Naive B cell (primary cell): Measurements from ENCODE around the gene PON3. TPM values are rescaled to one million over a fixed set of nuclear protein-coding genes. Genes with fewer than 3 reads are reported as not detected.
"Not testable (repeated sequence)": the region's sequence is repeated elsewhere in the genome, so short reads cannot be mapped to it uniquely, and the experiment has no call there.

ENCODE experiments used
- ATAC-seq, 2 donors: fragments of 150-1000 bp; cut with Tn5 transposase; 2 replicates each; pipeline ENCODE4 v1.10.0; 2021; ENCODE audit warnings: low read depth in 2 of 2, mild to moderate bottlenecking in 2 of 2, moderate library complexity in 2 of 2
- DNase-seq: peaks from one replicate; pipeline ENCODE4 v3.0.0; 2022
- H3K27ac Mint-ChIP-seq, 6 donors: one replicate each; pipeline ENCODE4 v1.8.0; 2020 to 2022; ENCODE audit warnings: mild to moderate bottlenecking in 6 of 6, mixed read lengths in 6 of 6, moderate library complexity in 5 of 6, inconsistent platforms in 2 of 6
- H3K27me3 Mint-ChIP-seq, 3 donors: one replicate each; pipeline ENCODE4 v1.8.0; 2021 to 2022; ENCODE audit warnings: mixed read lengths in 3 of 3, mild to moderate bottlenecking in 1 of 3
- H3K36me3 Mint-ChIP-seq, 2 donors: one replicate each; pipeline ENCODE4 v1.8.0; 2020 to 2022; ENCODE audit warnings: mixed read lengths in 2 of 2, inconsistent platforms in 1 of 2, mild to moderate bottlenecking in 1 of 2
- H3K4me1 Mint-ChIP-seq, 3 donors: one replicate each; pipeline ENCODE4 v1.8.0; 2020 to 2022; ENCODE audit warnings: mixed read lengths in 3 of 3, inconsistent platforms in 1 of 3, mild to moderate bottlenecking in 1 of 3, moderate library complexity in 1 of 3
- H3K4me3 Mint-ChIP-seq, 8 donors: one replicate each; pipeline ENCODE4 v1.8.0; 2020 to 2022; ENCODE audit warnings: mild to moderate bottlenecking in 8 of 8, mixed read lengths in 8 of 8, moderate library complexity in 8 of 8, inconsistent platforms in 2 of 8
- H3K9me3 Mint-ChIP-seq, 7 donors: one replicate each; pipeline ENCODE4 v1.8.0; 2020 to 2022; ENCODE audit warnings: mixed read lengths in 7 of 7, mild to moderate bottlenecking in 5 of 7, inconsistent platforms in 2 of 7, moderate library complexity in 1 of 7
- polyA plus RNA-seq, 6 donors: library from polyadenylated mRNA; unstranded; fragments of 300-500 nt; fragmentation: Illumina TruSeq; gene quantifications; one replicate each; pipeline ENCODE4 v1.2.3, GENCODE V29; 2021; ENCODE audit warnings: low read depth in 6 of 6

PON3 gene
- polyA plus RNA-seq, 6 donors from 2014 or later: not detected

DNA sequence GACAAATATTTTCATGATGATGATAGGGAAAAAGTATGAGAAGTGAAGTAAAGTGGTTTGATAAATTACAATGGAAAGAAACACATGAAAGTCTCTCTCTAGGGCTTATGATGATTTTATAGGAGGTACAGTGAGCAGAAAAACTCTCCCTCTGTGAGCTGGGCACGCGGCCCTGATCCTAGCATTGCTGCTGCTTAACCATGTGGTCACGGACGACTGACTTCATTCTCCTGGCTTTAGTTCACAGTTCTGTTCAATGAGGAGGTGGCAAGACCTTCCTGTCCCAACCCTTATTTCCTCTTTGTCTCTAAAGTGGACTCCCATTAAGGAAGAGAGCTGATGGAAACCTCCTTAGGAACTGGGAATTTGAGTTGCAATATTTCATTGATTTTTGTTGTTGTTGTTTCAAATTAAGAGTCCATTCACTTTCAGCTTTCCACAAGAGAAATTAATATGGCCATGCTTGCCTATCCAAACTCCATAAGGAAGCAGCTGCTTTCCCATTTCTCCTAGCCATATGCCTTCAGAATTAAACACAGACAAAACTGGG, 8.2 kb upstream of the PON3 start:
- no peak overlapping the region for H3K27ac Mint-ChIP-seq

DNA sequence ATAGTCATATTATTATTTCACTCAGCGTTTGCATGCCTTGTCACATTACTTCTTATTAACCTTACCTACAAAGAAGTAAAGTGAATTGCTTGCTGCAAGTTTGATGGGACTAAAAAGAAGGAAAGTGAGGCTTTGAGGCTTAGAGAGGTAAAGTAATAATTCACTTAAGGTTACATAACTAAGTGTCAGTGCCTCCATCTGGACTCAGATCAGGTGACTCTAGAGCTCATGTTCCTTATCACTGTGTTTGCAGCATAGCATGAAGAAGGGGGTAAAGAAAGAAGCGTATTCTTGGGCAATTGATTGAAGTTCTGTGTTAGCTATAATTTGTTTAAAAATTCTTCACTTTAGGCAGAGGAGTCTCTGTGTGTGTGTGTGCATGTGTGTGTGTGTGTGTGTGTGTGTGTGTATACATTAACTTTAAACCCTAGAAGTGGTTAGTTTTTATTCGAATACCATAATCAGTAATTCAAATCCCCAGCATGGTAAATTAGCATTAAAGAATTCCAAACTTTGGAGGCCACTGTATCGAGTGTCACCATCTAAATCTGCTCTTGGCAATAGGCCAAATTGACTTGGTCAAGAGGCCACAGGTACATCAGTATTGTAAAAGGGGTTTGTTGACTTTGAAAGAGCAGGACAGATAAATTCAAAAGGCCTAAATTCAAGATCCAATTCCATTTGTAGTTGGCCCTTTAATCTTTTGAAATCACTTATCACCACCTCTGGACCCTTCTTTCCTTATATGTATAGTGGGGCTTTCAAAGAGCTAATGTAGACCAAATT, 2.2 kb upstream of the PON3 start:
- Mint-ChIP-seq H3K4me1 (peaks cover 0 to 7% (median 6%) of the 10 kb centered on the region in 3 donors), H3K27ac (no peak overlapping the region), H3K4me3 (no peak overlapping the region), H3K27me3 (peaks cover 22 to 45% (median 38%) of the 10 kb centered on the region in 3 donors), H3K9me3 (no peaks in the 10 kb centered on the region), H3K36me3 (no peaks in the 10 kb centered on the region)
- no peak for ATAC-seq
- DNase-seq: no peak

More for the DNA sequence above, 8.2 kb upstream of the PON3 start:
- H3K4me1 Mint-ChIP-seq: no peaks in the 10 kb centered on the region
- no peak for DNase-seq
- no peak for ATAC-seq
- no peak overlapping the region for H3K4me3 Mint-ChIP-seq
- H3K27me3 Mint-ChIP-seq: peaks cover 0 to 7% (median 0%) of the 10 kb centered on the region in 3 donors
- H3K9me3 Mint-ChIP-seq: no peaks in the 10 kb centered on the region
- H3K36me3 Mint-ChIP-seq: peaks cover 0 to 12% of the 10 kb centered on the region in 2 donors

DNA sequence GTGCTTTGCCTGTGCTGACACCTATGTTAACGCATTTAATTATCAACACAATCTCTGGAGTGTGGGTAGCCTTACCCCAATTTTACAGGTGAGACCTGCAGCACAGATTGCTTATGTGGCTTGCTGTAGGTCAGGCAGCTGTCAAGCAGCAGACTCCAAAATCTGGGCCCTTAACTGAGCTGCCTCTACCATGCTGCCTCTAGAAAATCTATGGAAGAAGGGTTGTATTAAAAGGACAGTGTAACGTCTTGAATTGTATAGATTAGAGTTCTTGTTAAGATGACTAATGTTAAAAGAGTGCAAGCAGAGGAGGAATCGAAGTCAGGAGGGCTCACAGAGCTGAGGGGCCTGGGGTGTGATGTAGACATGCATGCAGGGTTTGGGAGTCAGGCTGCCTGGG, 1.2 kb upstream of the PON3 start:
- peaks cover 25 to 53% (median 43%) of the 10 kb centered on the region in 3 donors for H3K27me3 Mint-ChIP-seq

DNA sequence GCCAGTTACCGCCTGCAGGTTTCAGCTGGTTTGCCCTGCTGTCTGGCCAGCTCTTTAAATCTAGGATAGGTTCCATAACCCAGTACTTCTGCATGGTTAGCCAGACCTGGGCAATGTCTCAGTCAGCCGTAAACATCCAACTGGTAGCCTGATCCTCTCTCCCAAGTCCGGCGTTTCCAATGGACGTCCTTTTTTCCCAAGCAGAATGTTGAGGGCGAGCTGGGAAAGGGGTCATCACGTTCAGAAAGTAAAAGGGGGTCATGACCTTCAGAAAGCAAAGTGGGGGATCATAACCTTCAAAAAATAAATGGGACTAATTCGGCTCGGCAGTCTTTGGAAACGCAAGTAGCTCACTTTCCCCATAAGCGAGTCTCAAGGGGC, 430 bp downstream of the PON3 start:
- Mint-ChIP-seq H3K27ac (no peak overlapping the region), H3K27me3 (peaks cover 36 to 60% (median 43%) of the 10 kb centered on the region in 3 donors), H3K4me3 (peak overlapping the region; percentile 30 to 85 (median 76)), H3K36me3 (no peaks in the 10 kb centered on the region), H3K4me1 (peaks cover 0 to 7% (median 6%) of the 10 kb centered on the region in 3 donors), H3K9me3 (no peaks in the 10 kb centered on the region)
- DNase-seq: no peak
- no peak for ATAC-seq

More for the DNA sequence above, 1.2 kb upstream of the PON3 start:
- ATAC-seq (no peak), DNase-seq (no peak)
- Mint-ChIP-seq H3K4me3 (peak overlapping the region in 3 of 8 donors; percentile 49 to 75 (median 60)), H3K36me3 (no peaks in the 10 kb centered on the region), H3K9me3 (no peaks in the 10 kb centered on the region), H3K4me1 (peaks cover 0 to 7% (median 6%) of the 10 kb centered on the region in 3 donors), H3K27ac (peak overlapping the region in 1 of 6 donors; percentile 6)

DNA sequence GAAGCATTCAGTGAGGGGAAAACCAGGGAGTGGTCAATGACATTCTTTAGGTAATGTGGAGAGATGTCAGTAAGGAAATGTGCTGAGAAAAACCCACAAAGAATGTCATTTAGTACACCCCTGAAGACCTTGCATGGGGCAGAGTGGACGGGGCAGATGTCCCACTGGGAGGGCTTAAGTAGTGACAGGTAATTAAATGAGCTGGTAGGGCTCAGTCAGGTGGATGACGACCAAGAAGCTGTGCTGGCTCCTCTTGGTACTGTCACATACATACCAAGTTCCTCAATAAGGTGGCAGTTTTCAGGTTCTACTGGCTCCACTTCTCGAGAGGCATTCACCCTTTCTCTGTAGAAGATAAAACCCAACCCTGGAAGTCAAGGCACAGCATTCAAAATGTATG, 1.8 kb downstream of the PON3 start:
- Mint-ChIP-seq H3K36me3 (no peaks in the 10 kb centered on the region), H3K27ac (no peak overlapping the region), H3K9me3 (no peaks in the 10 kb centered on the region), H3K27me3 (peaks cover 41 to 53% (median 43%) of the 10 kb centered on the region in 3 donors), H3K4me1 (peaks cover 0 to 7% (median 6%) of the 10 kb centered on the region in 3 donors), H3K4me3 (no peak overlapping the region)
- ATAC-seq (no peak), DNase-seq (no peak)

DNA sequence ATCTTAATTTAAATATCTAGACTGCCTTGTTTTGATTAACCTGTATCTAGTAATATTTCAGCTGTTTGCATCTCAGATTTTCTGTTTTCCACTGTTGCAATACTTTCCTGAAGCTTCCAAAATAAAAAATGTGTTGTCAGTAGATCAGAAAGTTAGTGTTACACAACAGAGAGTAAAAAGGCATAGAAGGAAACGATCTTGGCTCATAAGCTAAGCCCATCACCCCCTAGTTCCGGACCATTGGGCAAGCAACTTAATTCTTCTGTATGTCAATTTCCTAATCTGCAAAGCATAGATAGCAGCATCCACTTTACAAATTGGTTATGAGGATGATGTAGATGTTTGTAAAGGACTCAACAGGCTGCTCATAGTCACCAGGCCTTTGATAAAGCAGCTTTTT, 4.4 kb downstream of the PON3 start:
- peaks cover 28 to 42% (median 35%) of the 10 kb centered on the region in 3 donors for H3K27me3 Mint-ChIP-seq
- H3K4me1 Mint-ChIP-seq: peaks cover 0 to 6% (median 5%) of the 10 kb centered on the region in 3 donors
- H3K36me3 Mint-ChIP-seq: no peaks in the 10 kb centered on the region
- DNase-seq (no peak), ATAC-seq (no peak)
- peaks cover 0 to 15% (median 8%) of the 10 kb centered on the region in 7 donors for H3K9me3 Mint-ChIP-seq
- no peak overlapping the region for H3K27ac Mint-ChIP-seq
- no peak overlapping the region for H3K4me3 Mint-ChIP-seq

DNA sequence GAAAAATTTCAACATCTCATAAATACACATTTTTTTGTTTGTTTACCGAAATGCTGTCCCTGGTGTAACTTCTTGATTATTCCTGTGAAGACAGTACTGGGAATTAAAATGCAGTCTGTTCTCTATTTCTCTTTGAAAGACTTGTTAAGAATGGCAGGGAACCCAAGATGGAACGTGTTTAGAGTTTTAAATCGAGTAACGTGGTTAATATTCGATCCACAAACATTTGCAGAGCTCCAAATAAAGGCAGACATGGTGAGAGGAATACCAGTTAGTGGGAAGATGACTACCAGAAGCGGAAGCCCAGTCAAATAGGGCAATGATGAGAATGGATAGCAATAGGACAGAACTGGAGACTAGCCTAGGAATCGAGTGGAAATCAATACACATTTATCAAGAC, 6.7 kb downstream of the PON3 start:
- ATAC-seq: no peak
- DNase-seq: no peak
- Mint-ChIP-seq H3K36me3 (no peaks in the 10 kb centered on the region), H3K4me3 (no peak overlapping the region), H3K27me3 (peaks cover 28 to 44% (median 35%) of the 10 kb centered on the region in 3 donors), H3K27ac (no peak overlapping the region), H3K4me1 (no peaks in the 10 kb centered on the region), H3K9me3 (peaks cover 4 to 17% (median 10%) of the 10 kb centered on the region in 7 donors)

DNA sequence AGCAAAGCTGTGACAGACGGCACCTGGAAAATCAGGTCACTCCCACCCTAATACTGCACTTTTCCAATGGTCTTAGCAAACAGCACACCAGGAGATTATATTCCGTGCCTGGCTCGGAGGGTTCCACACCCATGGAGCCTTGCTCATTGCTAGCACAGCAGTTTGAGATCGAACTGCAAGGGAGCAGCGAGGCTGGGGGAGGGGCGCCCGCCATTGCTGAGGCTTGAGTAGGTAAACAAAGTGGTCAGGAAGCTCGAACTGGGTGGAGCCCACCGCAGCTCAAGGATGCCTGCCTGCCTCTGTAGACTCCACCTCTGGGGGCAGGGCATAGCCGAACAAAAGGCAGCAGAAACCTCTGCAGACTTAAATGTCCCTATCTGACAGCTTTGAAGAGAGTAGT, 16.7 kb downstream of the PON3 start:
- H3K9me3 Mint-ChIP-seq: peaks cover 8 to 34% (median 10%) of the 10 kb centered on the region in 7 donors
- not testable (repeated sequence) for ATAC-seq, H3K36me3 Mint-ChIP-seq, H3K27ac Mint-ChIP-seq, DNase-seq, H3K4me1 Mint-ChIP-seq, H3K4me3 Mint-ChIP-seq
- H3K27me3 Mint-ChIP-seq: peaks cover 13 to 42% (median 27%) of the 10 kb centered on the region in 3 donors

DNA sequence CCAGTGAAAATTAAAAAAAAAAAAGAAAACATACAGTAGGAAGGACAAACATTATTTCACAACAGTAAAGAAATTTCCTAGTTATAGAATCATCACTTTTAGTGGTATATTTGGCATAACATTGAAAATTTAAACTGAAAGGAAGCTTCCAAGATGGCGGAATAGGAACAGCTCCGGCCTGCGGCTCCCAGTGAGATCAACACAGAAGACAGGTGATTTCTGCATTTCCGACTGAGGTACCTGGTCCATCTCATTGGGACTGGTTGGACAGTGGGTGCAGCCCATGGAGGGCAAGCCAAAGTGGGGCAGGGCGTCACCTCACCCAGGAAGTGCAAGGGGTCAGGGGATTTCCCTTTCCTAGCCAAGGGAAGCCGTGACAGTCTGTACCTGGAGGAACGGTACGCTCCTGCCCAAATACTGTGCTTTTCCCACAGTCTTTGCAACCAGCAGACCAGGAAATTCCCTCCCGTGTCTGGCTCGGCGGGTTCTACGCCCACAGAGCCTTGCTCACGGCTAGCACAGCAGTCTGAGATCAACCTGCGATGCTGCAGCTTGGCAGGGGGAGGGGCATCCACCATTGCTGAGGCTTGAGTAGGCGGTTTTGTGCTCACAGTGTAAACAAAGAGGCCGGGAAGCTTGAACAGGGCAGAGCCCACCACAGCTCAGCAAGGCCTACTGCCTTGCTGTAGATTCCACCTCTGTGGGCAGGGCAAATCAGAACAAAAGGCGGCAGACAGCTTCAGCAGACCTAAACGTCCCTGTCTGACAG, 19.4 kb downstream of the PON3 start:
- H3K9me3 Mint-ChIP-seq: peaks cover 5 to 22% (median 9%) of the 10 kb centered on the region in 7 donors
- H3K4me3 Mint-ChIP-seq: no peak overlapping the region
- peaks cover 13 to 24% (median 23%) of the 10 kb centered on the region in 3 donors for H3K27me3 Mint-ChIP-seq
- ATAC-seq (no peak), DNase-seq (no peak)
- peaks cover 0 to 9% of the 10 kb centered on the region in 2 donors for H3K36me3 Mint-ChIP-seq
- H3K27ac Mint-ChIP-seq: no peak overlapping the region
- H3K4me1 Mint-ChIP-seq: no peaks in the 10 kb centered on the region

DNA sequence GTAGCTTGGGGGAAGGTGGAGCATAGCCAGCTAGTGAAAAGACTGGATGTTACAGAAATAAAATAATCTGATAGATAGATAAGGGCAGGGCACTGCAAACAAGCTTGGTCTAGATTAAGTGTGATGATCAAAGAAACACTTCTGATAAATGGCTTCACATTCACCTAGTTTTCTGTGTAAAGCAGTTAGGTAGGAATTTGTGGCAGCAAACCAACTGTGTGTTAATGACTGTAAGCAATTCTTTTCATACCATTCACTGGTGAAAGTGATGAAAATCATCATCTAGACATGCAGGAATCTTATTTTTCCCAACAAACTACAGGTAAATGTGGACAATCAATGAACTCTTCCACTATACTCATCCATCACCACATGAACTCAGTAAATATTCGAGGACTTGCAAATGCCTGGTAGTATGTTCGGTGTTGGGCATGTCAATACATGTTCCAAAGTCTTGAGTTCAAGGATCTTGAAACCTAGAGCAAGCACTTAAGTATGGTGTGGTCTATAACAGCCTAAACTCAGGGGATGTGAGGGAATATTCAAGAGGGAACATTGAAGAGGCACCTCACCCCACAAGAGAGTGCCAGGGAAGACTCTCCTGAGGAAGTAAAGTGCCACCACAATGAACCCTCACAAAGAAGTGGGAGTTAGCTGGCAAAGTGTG, 20.5 kb downstream of the PON3 start:
- peak overlapping the region in 1 of 6 donors; percentile 34 for H3K27ac Mint-ChIP-seq
- H3K4me1 Mint-ChIP-seq: no peaks in the 10 kb centered on the region
- H3K27me3 Mint-ChIP-seq: peaks cover 13 to 16% (median 15%) of the 10 kb centered on the region in 3 donors
- DNase-seq (no peak), ATAC-seq (no peak)
- H3K9me3 Mint-ChIP-seq: peaks cover 5 to 21% (median 9%) of the 10 kb centered on the region in 7 donors
- no peaks in the 10 kb centered on the region for H3K36me3 Mint-ChIP-seq
- H3K4me3 Mint-ChIP-seq: no peak overlapping the region

DNA sequence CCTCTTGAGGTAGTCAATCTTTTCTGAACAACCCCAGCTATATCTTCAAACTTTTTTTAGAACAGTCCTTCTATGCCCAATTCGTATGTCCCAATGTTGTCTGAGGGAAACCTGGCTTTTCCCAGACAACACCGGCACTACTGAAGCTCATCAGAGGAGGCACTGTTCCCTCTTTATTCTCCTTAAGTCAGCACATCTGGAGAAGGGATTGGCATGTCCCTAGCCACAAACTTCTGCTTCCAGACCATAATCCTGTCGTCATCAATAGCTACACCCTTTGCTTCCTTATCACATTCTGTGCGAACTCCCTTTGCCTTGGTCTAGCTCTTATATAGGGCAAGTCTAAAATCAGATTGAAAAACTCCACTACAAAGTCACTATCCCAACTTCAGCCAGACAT, 22.9 kb downstream of the PON3 start:
- ATAC-seq (no peak), DNase-seq (no peak)
- no peaks in the 10 kb centered on the region for H3K4me1 Mint-ChIP-seq
- no peak overlapping the region for H3K4me3 Mint-ChIP-seq
- no peaks in the 10 kb centered on the region for H3K36me3 Mint-ChIP-seq
- H3K9me3 Mint-ChIP-seq: peaks cover 0 to 6% (median 4%) of the 10 kb centered on the region in 7 donors
- H3K27me3 Mint-ChIP-seq: peaks cover 6 to 9% (median 8%) of the 10 kb centered on the region in 3 donors
- no peak overlapping the region for H3K27ac Mint-ChIP-seq

DNA sequence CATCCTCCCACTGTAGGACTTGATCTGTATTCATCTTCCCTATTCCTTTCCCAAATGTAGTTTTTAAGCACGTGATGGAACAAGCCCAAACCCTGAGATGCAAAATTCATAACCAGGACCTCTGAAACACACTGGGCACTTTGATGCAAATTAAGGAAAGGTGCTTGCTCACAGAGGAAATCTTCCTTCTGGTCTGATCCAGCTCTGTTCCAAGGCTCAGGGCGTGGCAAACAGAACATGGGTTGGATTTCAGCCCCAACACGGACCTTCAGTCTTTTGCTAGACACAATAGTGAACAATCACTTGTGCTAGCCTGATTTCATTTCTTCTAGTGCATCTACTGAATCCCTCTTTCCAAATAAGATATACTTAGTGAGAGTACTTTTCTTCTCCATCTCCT, 27.9 kb downstream of the PON3 start:
- H3K27ac Mint-ChIP-seq: no peak overlapping the region
- DNase-seq (no peak), ATAC-seq (no peak)
- peaks cover 0 to 7% (median 0%) of the 10 kb centered on the region in 3 donors for H3K27me3 Mint-ChIP-seq
- H3K9me3 Mint-ChIP-seq: no peaks in the 10 kb centered on the region
- no peaks in the 10 kb centered on the region for H3K36me3 Mint-ChIP-seq
- H3K4me1 Mint-ChIP-seq: no peaks in the 10 kb centered on the region
- no peak overlapping the region for H3K4me3 Mint-ChIP-seq

DNA sequence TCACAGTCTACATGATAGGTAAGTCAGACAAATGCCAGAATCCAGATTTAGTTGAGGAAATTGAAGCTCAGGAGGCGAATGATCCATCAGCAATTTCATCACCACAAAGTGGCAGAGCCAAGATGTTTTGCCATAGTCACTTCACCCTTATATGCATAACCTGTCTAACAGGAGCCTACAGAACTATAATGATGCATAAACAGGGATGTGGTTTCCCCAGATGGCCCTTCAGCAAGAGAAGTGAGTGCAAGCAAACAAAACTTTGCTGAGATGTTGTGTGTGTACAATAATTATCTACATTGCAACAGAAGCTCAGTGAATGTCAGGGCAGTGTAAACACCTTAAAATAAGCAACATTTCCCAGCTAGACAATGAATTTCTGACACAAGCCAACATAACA, 28.6 kb downstream of the PON3 start:
- H3K4me1 Mint-ChIP-seq: no peaks in the 10 kb centered on the region
- no peak overlapping the region for H3K27ac Mint-ChIP-seq
- no peaks in the 10 kb centered on the region for H3K36me3 Mint-ChIP-seq
- peaks cover 0 to 7% (median 2%) of the 10 kb centered on the region in 3 donors for H3K27me3 Mint-ChIP-seq
- DNase-seq: no peak
- no peaks in the 10 kb centered on the region for H3K9me3 Mint-ChIP-seq
- no peak for ATAC-seq
- H3K4me3 Mint-ChIP-seq: no peak overlapping the region
